Body of pancreas (tissue), 4 donors: ENCODE data around the gene ADARB1. TPM values are rescaled to one million over a fixed set of nuclear protein-coding genes. Genes with fewer than 3 reads are reported as not detected.

Source experiments
- ATAC-seq: fragments of 150-250 bp; one replicate; pipeline ENCODE4 v1.9.1; 2016
- DNase-seq, 4 donors: peaks; one replicate each; pipeline ENCODE4 v3.0.0-alpha.2; 2019
- H3K27ac ChIP-seq, 4 donors: fragments of 200-600 bp; sonication (generic); 1 replicate in 3 of 4; 2 replicates in 1 of 4; pipeline versions ENCODE4 v1.5.1 to v1.6.1; 2016 to 2019; ENCODE audit warnings: mild to moderate bottlenecking in 1 of 4, mixed read lengths in 1 of 4, moderate library complexity in 1 of 4
- H3K27me3 ChIP-seq, 2 donors: fragments of 200-600 bp; sonication (generic); one replicate each; pipeline ENCODE4 v1.6.0; 2016; ENCODE audit warnings: mild to moderate bottlenecking in 1 of 2
- H3K36me3 ChIP-seq, 2 donors: fragments of 200-600 bp; sonication (generic); replicated peaks in 1 of 2; 2 replicates each; pipeline ENCODE4 v1.5.1; 2016; ENCODE audit warnings: low read depth in 2 of 2; ENCODE audit not compliant: insufficient read depth in 1 of 2
- H3K4me1 ChIP-seq: fragments of 200-600 bp; sonication (generic); one replicate; pipeline ENCODE4 v1.6.0; 2016
- H3K4me3 ChIP-seq, 2 donors: fragments of 200-600 bp; sonication (generic); 1 replicate in 1 of 2; 2 replicates in 1 of 2; pipeline ENCODE4 v1.5.1; 2016 to 2019
- H3K9me3 ChIP-seq, 3 donors: fragments of 200-600 bp; sonication (generic); 1 replicate in 2 of 3; 2 replicates in 1 of 3; pipeline ENCODE4 v1.5.1; 2016
- CTCF ChIP-seq, 7 experiments: fragments of 450-650 bp in 4 of 7; fragments of 200-600 bp in 3 of 7; sonication (generic) in 3 of 7; IDR thresholded peaks; one replicate each; pipeline ENCODE4 v1.5.1; 2016 to 2019; ENCODE audit warnings: antibody characterized with exemption in 7 of 7
- POLR2A ChIP-seq, 3 donors: fragments of 450-650 bp; IDR thresholded peaks; one replicate each; pipeline ENCODE4 v1.6.1; 2016; ENCODE audit warnings: antibody characterized with exemption in 3 of 3, mild to moderate bottlenecking in 2 of 3
- WGBS, 2 donors: methylation state at CpG; one replicate each; pipeline ENCODE4 v1.1.5; 2017; 5-methylcytosine and 5-hydroxymethylcytosine counted together
- intact Hi-C: fragments of 100-400 bp; cut with DNase I; formaldehyde crosslinking; loops from one replicate; pipeline ENCODE4 v1.15.1; 2023
- total RNA-seq, 2 donors: library from RNA; depleted of rRNA; stranded (reverse); fragments of >200 nt; gene quantifications; one replicate each; pipeline ENCODE4 v1.1.0, GENCODE V29; 2016

Gene ADARB1
- total RNA-seq, 2 donors from 2014 or later: 11.4 to 11.5 TPM

- no peaks in the 10 kb centered on the region for H3K27me3 ChIP-seq
- no peak for TF ChIP-seq CTCF (IDR thresholded peaks at IDR 0.05)
- no peak for TF ChIP-seq POLR2A (IDR thresholded peaks at IDR 0.05)
- no peaks in the 10 kb centered on the region for H3K4me1 ChIP-seq
- intact Hi-C loops: no loop called here
- no peak overlapping the region for H3K27ac ChIP-seq
- no peaks in the 10 kb centered on the region for H3K9me3 ChIP-seq
- no peaks in the 10 kb centered on the region for H3K36me3 ChIP-seq
- ATAC-seq (no peak), DNase-seq (no peak)
- WGBS, 2 donors: 78 to 84% methylated on average over 9 to 18 of the region's 18 CpGs
- no peak overlapping the region for H3K4me3 ChIP-seq
These were observed 86.9 kb downstream of the ADARB1 start for GRCh38 chr21:45161038-45161945.

GRCh38 chr21:45162115-45162514, 87.7 kb downstream of the ADARB1 start:
- no peak for DNase-seq
- no peak for TF ChIP-seq CTCF (IDR thresholded peaks at IDR 0.05)
- TF ChIP-seq POLR2A (IDR thresholded peaks at IDR 0.05): no peak
- Histone ChIP-seq H3K9me3 (no peaks in the 10 kb centered on the region), H3K27ac (no peak overlapping the region), H3K4me3 (no peak overlapping the region), H3K27me3 (no peaks in the 10 kb centered on the region), H3K36me3 (no peaks in the 10 kb centered on the region), H3K4me1 (no peaks in the 10 kb centered on the region)
- no peak for ATAC-seq
- 76 to 92% methylated on average over 8 of the region's 8 CpGs for WGBS, 2 donors
- intact Hi-C loops: no loop called here

- Histone ChIP-seq H3K4me3 (no peak overlapping the region), H3K9me3 (no peaks in the 10 kb centered on the region), H3K27ac (no peak overlapping the region), H3K36me3 (no peaks in the 10 kb centered on the region), H3K27me3 (no peaks in the 10 kb centered on the region), H3K4me1 (no peaks in the 10 kb centered on the region)
- 89 to 90% methylated on average over 2 to 5 of the region's 5 CpGs for WGBS, 2 donors
- intact Hi-C loops: no loop called here
- TF ChIP-seq POLR2A (IDR thresholded peaks at IDR 0.05) (no peak), CTCF (IDR thresholded peaks at IDR 0.05) (no peak)
- ATAC-seq: no peak
- DNase-seq: no peak
These were observed 88.4 kb downstream of the ADARB1 start for GRCh38 chr21:45162809-45163208.

GRCh38 chr21:45163413-45164123, 89.2 kb downstream of the ADARB1 start:
- TF ChIP-seq CTCF (IDR thresholded peaks at IDR 0.05) (no peak), POLR2A (IDR thresholded peaks at IDR 0.05) (no peak)
- ATAC-seq (no peak), DNase-seq (no peak)
- Histone ChIP-seq H3K4me1 (no peaks in the 10 kb centered on the region), H3K27ac (no peak overlapping the region), H3K36me3 (no peaks in the 10 kb centered on the region), H3K9me3 (no peaks in the 10 kb centered on the region), H3K4me3 (no peak overlapping the region), H3K27me3 (no peaks in the 10 kb centered on the region)
- intact Hi-C loops: no loop called here
- WGBS, 2 donors: 84 to 88% methylated on average over 8 to 12 of the region's 12 CpGs
